ENCODE measurements around the gene KIAA1217.

DNA sequence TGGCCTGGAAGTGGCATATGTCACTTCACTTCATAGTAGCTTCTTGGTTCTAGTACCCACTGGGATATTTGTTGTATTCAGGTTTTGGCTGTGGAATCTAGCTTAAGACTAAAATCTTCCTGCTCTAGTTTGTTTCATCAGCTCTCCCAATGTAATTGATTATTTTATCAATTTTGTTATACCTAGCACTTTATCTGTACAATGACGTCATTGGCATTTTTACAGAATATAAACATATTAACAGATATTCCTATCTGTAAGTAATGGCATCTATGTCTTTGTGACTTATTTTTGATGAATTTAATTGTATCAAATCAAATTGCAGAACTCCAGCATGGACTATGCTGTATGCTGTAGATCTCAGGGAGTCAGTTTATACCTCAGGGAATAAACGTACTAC is 19.7 kb downstream of the KIAA1217 start:
- TF ChIP-seq, protein P1, sequence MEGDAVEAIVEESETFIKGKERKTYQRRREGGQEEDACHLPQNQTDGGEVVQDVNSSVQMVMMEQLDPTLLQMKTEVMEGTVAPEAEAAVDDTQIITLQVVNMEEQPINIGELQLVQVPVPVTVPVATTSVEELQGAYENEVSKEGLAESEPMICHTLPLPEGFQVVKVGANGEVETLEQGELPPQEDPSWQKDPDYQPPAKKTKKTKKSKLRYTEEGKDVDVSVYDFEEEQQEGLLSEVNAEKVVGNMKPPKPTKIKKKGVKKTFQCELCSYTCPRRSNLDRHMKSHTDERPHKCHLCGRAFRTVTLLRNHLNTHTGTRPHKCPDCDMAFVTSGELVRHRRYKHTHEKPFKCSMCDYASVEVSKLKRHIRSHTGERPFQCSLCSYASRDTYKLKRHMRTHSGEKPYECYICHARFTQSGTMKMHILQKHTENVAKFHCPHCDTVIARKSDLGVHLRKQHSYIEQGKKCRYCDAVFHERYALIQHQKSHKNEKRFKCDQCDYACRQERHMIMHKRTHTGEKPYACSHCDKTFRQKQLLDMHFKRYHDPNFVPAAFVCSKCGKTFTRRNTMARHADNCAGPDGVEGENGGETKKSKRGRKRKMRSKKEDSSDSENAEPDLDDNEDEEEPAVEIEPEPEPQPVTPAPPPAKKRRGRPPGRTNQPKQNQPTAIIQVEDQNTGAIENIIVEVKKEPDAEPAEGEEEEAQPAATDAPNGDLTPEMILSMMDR (IDR thresholded peaks at IDR 0.05) = no peak
- no peak for TF ChIP-seq POLR2A (IDR thresholded peaks at IDR 0.05)
- no peak for TF ChIP-seq POLR2AphosphoS5 (IDR thresholded peaks at IDR 0.05; ENCODE audit: insufficient read depth in 1 of 2, low read depth in 1 of 2)
